ENCODE data around the gene CEP43.

CEP43 gene

GRCh38 chr6:166955121-166955864, 43.9 kb upstream of the CEP43 start:
- no peak overlapping the region for H3K27ac ChIP-seq (ENCODE audit: low read depth, low read length)
- peaks cover 0 to 68% (median 35%) of the 10 kb centered on the region in 5 donors for H3K4me1 ChIP-seq (ENCODE audit: control insufficient read depth in 5 of 5, insufficient read depth in 5 of 5, low read length in 5 of 5)
- H3K27me3 ChIP-seq (ENCODE audit: control insufficient read depth in 5 of 5, insufficient read depth in 4 of 5, low read length in 5 of 5), result no peaks in the 10 kb centered on the region
- no peaks in the 10 kb centered on the region for H3K36me3 ChIP-seq (ENCODE audit: control insufficient read depth in 5 of 5, insufficient read depth in 5 of 5, low read length in 5 of 5)
- H3K4me3 ChIP-seq (ENCODE audit: low read depth in 1 of 5, low read length in 5 of 5), result peak overlapping the region; percentile 68 to 90 (median 82)
- H3K9ac ChIP-seq (ENCODE audit: low read length in 5 of 5), result peak overlapping the region in 4 of 5 donors; percentile 65 to 80 (median 68)
- H3K9me3 ChIP-seq (ENCODE audit: control insufficient read depth in 5 of 5, low read length in 5 of 5), result peaks cover 0 to 3% (median 0%) of the 10 kb centered on the region in 5 donors

DNA sequence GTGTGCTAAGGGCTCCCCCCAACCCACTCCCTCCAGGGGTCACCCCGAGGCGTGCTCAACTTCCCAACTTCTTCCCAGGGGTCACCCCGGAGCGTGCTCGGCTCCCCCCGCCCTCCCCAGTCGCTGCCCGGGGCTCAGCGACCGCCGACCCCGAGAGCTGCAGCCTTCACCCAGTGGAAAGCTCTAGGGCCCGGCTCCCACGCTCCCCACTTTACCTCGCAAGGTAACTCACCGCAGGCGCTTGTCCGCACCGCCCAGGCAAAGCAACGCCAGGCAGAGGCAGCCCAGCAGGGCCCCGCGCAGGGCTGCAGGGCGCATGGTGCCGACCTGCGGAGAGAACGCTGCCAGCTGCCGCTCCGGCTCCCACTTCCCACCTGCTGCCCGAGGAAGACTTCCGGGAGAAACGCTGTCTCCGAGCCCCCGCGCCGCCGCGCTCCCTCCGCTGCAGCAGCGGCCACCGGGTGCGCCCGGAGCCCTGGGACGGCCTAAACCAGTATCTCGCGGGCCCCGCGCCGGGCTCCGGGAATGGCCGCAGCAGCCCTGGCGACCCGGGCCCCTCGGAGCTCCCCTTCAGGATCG, 43.2 kb upstream of the CEP43 start:
- H3K4me1 ChIP-seq (ENCODE audit: control insufficient read depth in 5 of 5, insufficient read depth in 5 of 5, low read length in 5 of 5), result peaks cover 0 to 62% (median 35%) of the 10 kb centered on the region in 5 donors
- H3K4me3 ChIP-seq (ENCODE audit: low read depth in 1 of 5, low read length in 5 of 5), result peak overlapping the region; percentile 68 to 90 (median 82)
- no peak overlapping the region for H3K27ac ChIP-seq (ENCODE audit: low read depth, low read length)
- H3K36me3 ChIP-seq (ENCODE audit: control insufficient read depth in 5 of 5, insufficient read depth in 5 of 5, low read length in 5 of 5), result no peaks in the 10 kb centered on the region
- H3K9me3 ChIP-seq (ENCODE audit: control insufficient read depth in 5 of 5, low read length in 5 of 5), result peaks cover 0 to 3% (median 0%) of the 10 kb centered on the region in 5 donors
- H3K27me3 ChIP-seq (ENCODE audit: control insufficient read depth in 5 of 5, insufficient read depth in 4 of 5, low read length in 5 of 5), result no peaks in the 10 kb centered on the region
- H3K9ac ChIP-seq (ENCODE audit: low read length in 5 of 5), result peak overlapping the region in 4 of 5 donors; percentile 65 to 80 (median 68)

DNA sequence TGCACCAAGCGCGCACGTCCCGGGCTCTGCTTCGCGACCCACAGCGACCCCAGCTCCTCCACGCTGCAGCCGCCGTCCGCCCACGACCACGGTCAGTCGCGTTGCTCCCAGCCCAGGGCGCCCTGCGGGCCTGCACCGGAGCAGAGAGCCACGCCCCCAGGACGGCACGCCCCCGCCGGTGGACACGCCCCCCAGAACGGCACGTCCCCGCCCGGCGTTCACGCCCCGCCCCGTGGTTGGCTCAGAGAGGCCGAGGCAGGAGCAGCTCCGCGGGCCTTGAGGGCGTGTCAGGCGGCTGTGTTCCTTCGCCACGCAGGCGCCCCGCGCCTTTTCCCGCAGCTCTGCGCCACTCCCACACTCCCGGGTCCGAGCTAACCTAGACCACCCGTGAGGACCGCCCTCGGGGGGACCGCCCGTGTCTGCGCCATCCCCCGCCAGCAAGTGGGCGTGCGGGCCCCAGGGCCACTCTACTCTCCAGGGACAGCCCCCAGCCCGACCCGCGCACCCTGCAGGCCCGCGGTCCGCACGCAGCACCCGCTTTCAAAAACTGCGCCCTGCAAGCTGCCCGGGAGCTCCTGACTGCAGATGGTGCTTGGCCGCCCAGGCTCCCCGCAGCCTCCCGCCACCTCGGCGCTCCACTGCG, 42.6 kb upstream of the CEP43 start, which contains the start of gene RNASET2:
Gene RNASET2, minus strand, starts transcription at position 107 of the 643 bp plus-strand sequence. CDS start 368 bp downstream, outside the sequence.
- Histone ChIP-seq H3K36me3 (ENCODE audit: control insufficient read depth in 5 of 5, insufficient read depth in 5 of 5, low read length in 5 of 5) (no peaks in the 10 kb centered on the region), H3K4me3 (ENCODE audit: low read depth in 1 of 5, low read length in 5 of 5) (peak within 1 kb of the TSS; percentile 68 to 90 (median 82)), H3K27me3 (ENCODE audit: control insufficient read depth in 5 of 5, insufficient read depth in 4 of 5, low read length in 5 of 5) (no peaks in the 10 kb centered on the region), H3K4me1 (ENCODE audit: control insufficient read depth in 5 of 5, insufficient read depth in 5 of 5, low read length in 5 of 5) (peaks cover 0 to 56% (median 32%) of the 10 kb centered on the region in 5 donors), H3K9ac (ENCODE audit: low read length in 5 of 5) (peak within 1 kb of the TSS in 4 of 5 donors; percentile 71 to 80 (median 75)), H3K27ac (ENCODE audit: low read depth, low read length) (no peak within 1 kb of the TSS), H3K9me3 (ENCODE audit: control insufficient read depth in 5 of 5, low read length in 5 of 5) (no peaks in the 10 kb centered on the region)

DNA sequence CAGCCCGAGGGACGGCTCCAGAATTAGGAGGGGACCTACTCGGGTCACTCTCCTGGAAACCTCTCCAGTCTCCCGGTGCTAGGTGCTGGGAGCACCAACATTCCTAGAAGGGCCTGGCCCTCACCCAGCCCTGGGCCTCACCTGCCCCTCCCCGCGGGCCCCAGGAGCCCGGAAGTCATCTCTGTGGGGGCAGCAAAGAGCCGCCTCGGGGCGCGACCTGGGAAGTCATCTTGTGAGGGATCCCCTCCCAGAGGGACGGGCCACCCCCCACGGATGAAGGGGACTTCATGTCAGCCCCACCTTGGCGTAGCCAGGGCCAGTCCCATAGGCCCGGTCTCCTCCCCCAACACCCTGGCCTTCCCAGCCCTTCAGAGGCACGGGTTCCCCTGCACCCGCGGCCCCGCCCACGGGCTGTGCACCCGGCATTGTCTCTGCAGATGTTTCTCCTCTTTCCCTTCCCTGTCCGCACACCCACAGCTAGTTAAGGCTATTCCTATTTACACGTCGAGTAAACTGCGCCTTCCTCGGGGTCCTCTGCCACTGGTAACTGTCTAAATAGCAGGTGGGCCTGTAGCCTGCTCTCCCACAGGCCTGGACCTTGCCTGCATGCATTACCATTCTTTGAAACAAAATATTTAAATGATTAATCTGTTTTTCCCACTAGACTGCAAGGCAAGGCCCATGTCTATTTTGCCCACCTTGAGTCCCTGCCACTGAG, 42.0 kb upstream of the CEP43 start:
- no peaks in the 10 kb centered on the region for H3K9me3 ChIP-seq (ENCODE audit: control insufficient read depth in 5 of 5, low read length in 5 of 5)
- H3K27me3 ChIP-seq (ENCODE audit: control insufficient read depth in 5 of 5, insufficient read depth in 4 of 5, low read length in 5 of 5), result no peaks in the 10 kb centered on the region
- H3K27ac ChIP-seq (ENCODE audit: low read depth, low read length), result no peak overlapping the region
- peaks cover 0 to 52% (median 32%) of the 10 kb centered on the region in 5 donors for H3K4me1 ChIP-seq (ENCODE audit: control insufficient read depth in 5 of 5, insufficient read depth in 5 of 5, low read length in 5 of 5)
- H3K4me3 ChIP-seq (ENCODE audit: low read depth in 1 of 5, low read length in 5 of 5), result peak overlapping the region in 4 of 5 donors; percentile 74 to 90 (median 86)
- no peaks in the 10 kb centered on the region for H3K36me3 ChIP-seq (ENCODE audit: control insufficient read depth in 5 of 5, insufficient read depth in 5 of 5, low read length in 5 of 5)
- H3K9ac ChIP-seq (ENCODE audit: low read length in 5 of 5), result peak overlapping the region in 4 of 5 donors; percentile 71 to 76 (median 72)

- Histone ChIP-seq H3K4me3 (ENCODE audit: low read depth in 1 of 5, low read length in 5 of 5) (no peak overlapping the region), H3K4me1 (ENCODE audit: control insufficient read depth in 5 of 5, insufficient read depth in 5 of 5, low read length in 5 of 5) (peaks cover 0 to 52% (median 32%) of the 10 kb centered on the region in 5 donors), H3K9ac (ENCODE audit: low read length in 5 of 5) (no peak overlapping the region), H3K27ac (ENCODE audit: low read depth, low read length) (no peak overlapping the region), H3K27me3 (ENCODE audit: control insufficient read depth in 5 of 5, insufficient read depth in 4 of 5, low read length in 5 of 5) (no peaks in the 10 kb centered on the region), H3K9me3 (ENCODE audit: control insufficient read depth in 5 of 5, low read length in 5 of 5) (no peaks in the 10 kb centered on the region), H3K36me3 (ENCODE audit: control insufficient read depth in 5 of 5, insufficient read depth in 5 of 5, low read length in 5 of 5) (no peaks in the 10 kb centered on the region)
These were observed 41.5 kb upstream of the CEP43 start for GRCh38 chr6:166957805-166958076.

- Histone ChIP-seq H3K27ac (ENCODE audit: low read depth, low read length) (peak overlapping the region; percentile 54), H3K4me1 (ENCODE audit: control insufficient read depth in 5 of 5, insufficient read depth in 5 of 5, low read length in 5 of 5) (peaks cover 0 to 49% (median 32%) of the 10 kb centered on the region in 5 donors), H3K9ac (ENCODE audit: low read length in 5 of 5) (no peak overlapping the region), H3K36me3 (ENCODE audit: control insufficient read depth in 5 of 5, insufficient read depth in 5 of 5, low read length in 5 of 5) (no peaks in the 10 kb centered on the region), H3K9me3 (ENCODE audit: control insufficient read depth in 5 of 5, low read length in 5 of 5) (no peaks in the 10 kb centered on the region), H3K4me3 (ENCODE audit: low read depth in 1 of 5, low read length in 5 of 5) (no peak overlapping the region), H3K27me3 (ENCODE audit: control insufficient read depth in 5 of 5, insufficient read depth in 4 of 5, low read length in 5 of 5) (no peaks in the 10 kb centered on the region)
These were observed 40.0 kb upstream of the CEP43 start for GRCh38 chr6:166958926-166959861.

DNA sequence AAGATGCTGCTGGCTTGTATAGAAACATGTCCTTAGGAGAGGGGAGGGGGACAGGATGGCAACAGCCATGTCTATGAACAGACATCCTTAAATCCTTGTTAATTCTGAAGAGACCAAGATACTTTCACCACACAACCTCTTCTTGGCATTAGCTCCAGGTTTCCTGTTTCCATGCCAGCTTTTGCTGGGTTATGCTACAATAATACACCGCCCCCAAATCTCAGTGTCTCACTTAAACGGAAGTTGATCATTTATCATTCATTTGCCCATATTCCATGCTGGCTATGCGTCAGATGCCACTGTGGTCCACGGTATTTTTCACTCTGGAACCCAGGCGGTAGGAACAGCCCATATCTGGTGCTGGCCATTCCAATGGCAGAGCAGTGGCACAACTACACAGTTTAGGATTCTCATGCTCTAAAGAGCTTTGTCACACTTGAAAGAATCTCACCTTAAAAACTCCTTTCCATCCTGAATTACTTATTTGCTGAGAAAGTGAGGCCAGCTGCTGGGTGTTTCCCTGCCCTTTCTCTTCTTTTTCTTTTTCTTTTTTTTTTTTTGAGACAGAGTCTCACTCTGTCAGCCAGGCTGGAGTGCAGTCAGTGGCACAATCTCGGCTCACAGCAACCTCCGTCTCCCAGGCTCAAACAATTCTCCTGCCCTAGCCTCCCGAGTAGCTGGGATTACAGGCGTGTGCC, 39.1 kb upstream of the CEP43 start:
- H3K27me3 ChIP-seq (ENCODE audit: control insufficient read depth in 5 of 5, insufficient read depth in 4 of 5, low read length in 5 of 5), result no peaks in the 10 kb centered on the region
- no peaks in the 10 kb centered on the region for H3K9me3 ChIP-seq (ENCODE audit: control insufficient read depth in 5 of 5, low read length in 5 of 5)
- no peak overlapping the region for H3K9ac ChIP-seq (ENCODE audit: low read length in 5 of 5)
- H3K36me3 ChIP-seq (ENCODE audit: control insufficient read depth in 5 of 5, insufficient read depth in 5 of 5, low read length in 5 of 5), result no peaks in the 10 kb centered on the region
- H3K4me3 ChIP-seq (ENCODE audit: low read depth in 1 of 5, low read length in 5 of 5), result no peak overlapping the region
- no peak overlapping the region for H3K27ac ChIP-seq (ENCODE audit: low read depth, low read length)
- peaks cover 0 to 44% (median 32%) of the 10 kb centered on the region in 5 donors for H3K4me1 ChIP-seq (ENCODE audit: control insufficient read depth in 5 of 5, insufficient read depth in 5 of 5, low read length in 5 of 5)

GRCh38 chr6:166960609-166960978, 38.6 kb upstream of the CEP43 start:
- H3K9ac ChIP-seq (ENCODE audit: low read length in 5 of 5), result no peak overlapping the region

GRCh38 chr6:166966268-166966667, 32.9 kb upstream of the CEP43 start:
- Histone ChIP-seq H3K9ac (ENCODE audit: low read length in 5 of 5) (no peak overlapping the region), H3K27me3 (ENCODE audit: control insufficient read depth in 5 of 5, insufficient read depth in 4 of 5, low read length in 5 of 5) (no peaks in the 10 kb centered on the region), H3K27ac (ENCODE audit: low read depth, low read length) (no peak overlapping the region), H3K9me3 (ENCODE audit: control insufficient read depth in 5 of 5, low read length in 5 of 5) (no peaks in the 10 kb centered on the region), H3K4me3 (ENCODE audit: low read depth in 1 of 5, low read length in 5 of 5) (no peak overlapping the region), H3K36me3 (ENCODE audit: control insufficient read depth in 5 of 5, insufficient read depth in 5 of 5, low read length in 5 of 5) (no peaks in the 10 kb centered on the region), H3K4me1 (ENCODE audit: control insufficient read depth in 5 of 5, insufficient read depth in 5 of 5, low read length in 5 of 5) (peaks cover 0 to 11% (median 0%) of the 10 kb centered on the region in 5 donors)

More at GRCh38 chr6:166960609-166960978, 38.6 kb upstream of the CEP43 start:
- Histone ChIP-seq H3K9me3 (ENCODE audit: control insufficient read depth in 5 of 5, low read length in 5 of 5) (no peaks in the 10 kb centered on the region), H3K27ac (ENCODE audit: low read depth, low read length) (no peak overlapping the region), H3K4me1 (ENCODE audit: control insufficient read depth in 5 of 5, insufficient read depth in 5 of 5, low read length in 5 of 5) (peaks cover 0 to 39% (median 27%) of the 10 kb centered on the region in 5 donors), H3K4me3 (ENCODE audit: low read depth in 1 of 5, low read length in 5 of 5) (no peak overlapping the region), H3K27me3 (ENCODE audit: control insufficient read depth in 5 of 5, insufficient read depth in 4 of 5, low read length in 5 of 5) (no peaks in the 10 kb centered on the region), H3K36me3 (ENCODE audit: control insufficient read depth in 5 of 5, insufficient read depth in 5 of 5, low read length in 5 of 5) (no peaks in the 10 kb centered on the region)

Measured in subcutaneous abdominal adipose tissue (tissue), 5 donors.